NCI-H1694 treated with DMSO at 0.1 percent for 48 hours (cell line): ENCODE data around the gene ADRM1.

Source experiments
- DNase-seq: peaks from one replicate; lab custom pipeline; 2025; lab: John Stamatoyannopoulos, UW

The ADRM1 gene

GRCh38 chr20:62354811-62355341, 52.1 kb downstream of the ADRM1 start:
- DNase-seq, result no peak

- DNase-seq, result no peak
Observed at GRCh38 chr20:62355516-62355877, 52.7 kb downstream of the ADRM1 start.

- no peak for DNase-seq
Observed at GRCh38 chr20:62355878-62356588, 53.2 kb downstream of the ADRM1 start.

- no peak for DNase-seq
Observed at GRCh38 chr20:62356589-62357186, 53.9 kb downstream of the ADRM1 start.

- DNase-seq, result no peak
Observed at GRCh38 chr20:62357187-62357667, 54.4 kb downstream of the ADRM1 start.

GRCh38 chr20:62357681-62358080, 54.9 kb downstream of the ADRM1 start:
- no peak for DNase-seq
